Activated CD4-positive, alpha-beta T cell treated with anti-CD3 and anti-CD28 coated beads, Interleukin-2, amount 50 U/mL, for 4 hours (primary cell): Measurements from ENCODE around the gene PACSIN3.
"Not testable (repeated sequence)": the region's sequence is repeated elsewhere in the genome, so short reads cannot be mapped to it uniquely, and the experiment has no call there.

Experiments used
- DNase-seq, 2 experiments: peaks; one replicate each; pipeline ENCODE4 v3.0.0-alpha.2; 2020

Gene PACSIN3

GRCh38 chr11:47191137-47191536 is 4.9 kb upstream of the PACSIN3 start:
- DNase-seq = not testable (repeated sequence)

GRCh38 chr11:47189100-47189834 is 3.0 kb upstream of the PACSIN3 start:
- DNase-seq = no peak

GRCh38 chr11:47188259-47188658 is 2.0 kb upstream of the PACSIN3 start:
- DNase-seq = no peak

GRCh38 chr11:47187723-47188122 is 1.5 kb upstream of the PACSIN3 start:
- no peak for DNase-seq

DNA sequence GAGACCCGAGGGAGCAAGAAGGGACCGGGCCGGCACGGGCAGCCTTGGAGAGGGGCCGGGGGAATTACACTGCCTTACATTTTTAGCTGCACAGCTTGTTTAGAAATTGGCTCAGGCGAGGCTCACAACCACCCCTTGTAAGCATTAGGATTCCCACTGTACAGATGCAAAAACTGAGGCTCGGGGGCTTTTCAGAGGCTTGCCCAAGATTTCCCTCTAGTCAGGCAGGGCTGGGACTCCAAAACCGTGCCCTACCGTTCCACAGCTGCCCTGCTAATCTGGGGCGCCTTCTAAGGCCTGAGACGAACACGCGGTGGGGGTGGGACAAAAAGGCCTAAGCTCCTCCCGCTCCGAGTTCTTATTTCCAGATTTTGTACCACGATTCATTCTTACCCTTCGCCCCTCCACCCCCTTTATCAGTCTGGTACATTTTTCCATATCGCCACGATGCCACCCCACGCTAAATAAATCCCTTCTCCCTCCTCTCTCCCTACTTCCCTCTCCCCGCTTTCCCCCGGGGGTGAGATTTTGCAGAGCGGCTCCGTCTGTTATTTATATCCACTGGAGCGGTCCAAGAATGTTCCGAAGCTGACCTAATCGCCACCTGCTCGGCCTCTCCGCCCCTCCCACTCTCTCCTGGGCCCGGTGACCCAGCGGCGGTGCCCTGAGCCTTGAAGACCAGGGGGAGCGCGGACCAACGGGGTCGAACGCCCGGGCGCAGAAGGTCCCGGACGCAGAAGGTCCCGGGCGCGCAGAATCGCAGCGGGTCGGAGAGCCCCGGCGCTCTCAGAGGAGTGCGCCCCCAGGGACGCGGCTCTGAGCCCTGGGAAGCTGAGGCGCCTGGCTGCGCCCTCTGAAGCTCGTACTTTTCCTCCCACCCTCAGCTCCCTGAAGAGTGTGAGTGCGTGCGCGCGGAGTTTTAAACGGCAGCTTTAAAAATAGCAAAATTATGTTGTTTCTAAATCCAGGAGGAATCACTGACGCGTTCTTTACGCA is 764 bp upstream of the PACSIN3 start:
- DNase-seq = peak; percentile 43 to 56

DNA sequence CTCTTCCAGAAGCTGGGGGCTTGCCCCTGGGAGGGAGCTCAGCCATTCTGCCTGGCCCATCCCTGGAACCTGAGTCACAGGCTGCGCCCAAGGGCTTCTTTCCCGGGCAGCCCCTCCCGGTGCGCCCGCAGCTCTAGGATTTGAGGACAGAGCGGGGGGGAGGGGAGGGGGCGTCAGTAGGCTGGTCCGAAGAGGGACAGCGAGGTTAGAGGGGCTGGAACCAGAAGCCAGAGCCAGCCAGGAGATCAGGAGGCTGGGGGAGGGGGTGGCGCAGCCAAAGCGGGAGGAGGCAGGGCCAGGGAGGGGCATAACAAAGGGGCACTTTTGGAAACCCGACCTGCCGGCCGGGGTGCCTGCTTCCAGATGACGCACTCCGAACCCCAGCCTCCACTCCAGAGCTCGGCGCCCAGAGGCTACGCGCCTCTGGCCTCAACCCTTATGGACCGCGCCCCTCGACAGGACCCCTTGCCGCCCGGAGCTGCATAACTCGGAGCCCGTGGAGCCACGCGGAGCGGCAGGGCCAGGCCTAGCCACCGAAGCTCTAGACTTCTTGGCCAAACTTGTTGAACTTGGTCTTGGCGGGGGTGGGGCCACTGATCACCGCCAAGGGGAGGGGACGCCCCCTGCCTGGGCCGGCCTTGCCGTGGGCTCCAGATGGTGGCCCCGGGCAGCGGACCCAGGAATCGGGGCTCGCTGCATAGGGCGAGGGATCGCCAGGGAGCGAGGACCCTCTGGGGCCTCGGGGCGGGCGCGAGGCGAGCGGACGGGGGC is 744 bp downstream of the PACSIN3 start:
- DNase-seq = no peak

- DNase-seq = no peak
These were observed 1.4 kb downstream of the PACSIN3 start for GRCh38 chr11:47184711-47185304.

DNA sequence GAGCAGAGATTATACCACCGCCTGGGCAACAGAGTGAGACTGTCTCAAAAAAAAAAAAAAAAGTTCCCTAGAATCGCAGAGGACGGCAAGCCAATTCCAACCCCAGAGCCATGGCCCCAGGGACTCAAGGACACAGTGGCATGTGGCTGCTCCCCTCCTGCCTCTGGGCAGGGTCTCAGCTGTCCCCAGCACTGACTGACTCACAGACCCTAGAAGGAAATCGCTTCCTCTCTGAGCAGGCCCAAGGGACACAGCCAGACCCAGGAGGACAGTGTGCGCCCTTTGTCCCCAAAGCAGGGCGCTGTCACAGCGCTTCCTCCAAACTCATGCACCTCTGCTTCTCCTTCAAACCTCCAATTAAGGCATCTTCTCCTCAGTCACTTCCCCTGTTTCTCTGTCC is 2.3 kb downstream of the PACSIN3 start:
- no peak for DNase-seq

- DNase-seq = no peak
These were observed 3.0 kb downstream of the PACSIN3 start for GRCh38 chr11:47183031-47183856.

GRCh38 chr11:47182380-47182779 is 3.9 kb downstream of the PACSIN3 start:
- no peak for DNase-seq

- DNase-seq = no peak
These were observed 5.0 kb downstream of the PACSIN3 start for GRCh38 chr11:47181271-47181670.

DNA sequence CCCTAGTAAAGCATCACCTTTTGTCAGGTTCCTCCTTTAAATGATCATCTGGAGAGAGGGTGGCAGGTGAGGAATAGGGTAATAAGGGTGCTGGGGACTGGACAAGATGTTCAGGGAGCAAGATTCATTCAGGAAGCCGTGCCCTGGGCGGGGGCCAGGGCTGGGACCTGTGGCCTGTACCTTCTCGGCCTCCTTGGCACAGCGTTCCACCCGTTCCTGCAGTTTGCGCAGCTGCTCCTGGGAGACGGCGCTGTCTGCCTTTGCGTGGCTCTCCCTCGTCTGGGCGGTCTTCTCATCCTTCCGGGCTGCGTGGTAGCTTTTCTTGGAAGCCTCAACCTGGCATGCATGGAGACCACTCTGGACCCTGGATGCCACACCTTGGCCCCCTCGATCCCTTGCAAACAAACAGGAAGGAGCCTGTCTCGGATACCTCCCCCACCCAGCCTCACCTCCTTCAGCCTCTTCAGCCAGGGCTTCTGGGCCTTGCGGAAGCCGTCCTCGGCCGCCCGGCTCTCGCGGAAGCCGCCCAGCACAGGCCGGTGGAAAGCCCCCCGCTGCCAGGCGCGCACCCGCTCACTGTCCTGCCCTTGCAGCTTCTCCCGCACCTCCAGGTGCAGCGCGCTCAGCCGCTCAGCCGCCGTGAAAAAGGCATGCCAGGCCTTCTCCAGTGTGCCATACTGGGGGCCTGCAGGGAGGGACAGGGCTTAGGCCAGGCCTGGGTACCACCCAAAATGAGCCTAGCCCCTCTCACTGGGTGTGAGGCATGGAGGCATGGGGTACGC is 6.0 kb downstream of the PACSIN3 start:
- DNase-seq = no peak

GRCh38 chr11:47179655-47179991 is 6.6 kb downstream of the PACSIN3 start:
- peak in 1 of 2 experiments; percentile 35 for DNase-seq

- no peak for DNase-seq
These were observed 7.2 kb downstream of the PACSIN3 start for GRCh38 chr11:47178737-47179654.

DNA sequence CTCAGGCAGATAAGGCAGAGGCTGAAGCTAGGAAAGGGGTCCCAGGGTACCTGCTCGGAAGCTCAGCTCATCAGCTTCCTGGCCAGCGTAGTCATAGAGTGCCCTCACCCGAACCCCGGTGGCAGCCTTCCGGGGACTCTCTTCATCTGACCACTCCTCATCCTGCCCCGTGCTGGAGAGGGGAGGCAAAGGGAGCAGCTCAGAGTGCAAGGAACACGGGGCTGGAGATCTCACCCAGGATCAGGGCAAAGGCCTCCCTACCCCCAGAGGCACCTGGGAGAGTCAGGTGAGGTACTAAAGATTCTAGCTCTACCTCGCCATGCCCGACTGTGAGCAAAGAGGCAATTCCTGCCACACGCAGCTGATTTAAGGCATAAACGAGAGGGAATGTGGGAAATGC is 7.9 kb downstream of the PACSIN3 start:
- DNase-seq = no peak

GRCh38 chr11:47177846-47178245 is 8.4 kb downstream of the PACSIN3 start:
- no peak for DNase-seq

DNA sequence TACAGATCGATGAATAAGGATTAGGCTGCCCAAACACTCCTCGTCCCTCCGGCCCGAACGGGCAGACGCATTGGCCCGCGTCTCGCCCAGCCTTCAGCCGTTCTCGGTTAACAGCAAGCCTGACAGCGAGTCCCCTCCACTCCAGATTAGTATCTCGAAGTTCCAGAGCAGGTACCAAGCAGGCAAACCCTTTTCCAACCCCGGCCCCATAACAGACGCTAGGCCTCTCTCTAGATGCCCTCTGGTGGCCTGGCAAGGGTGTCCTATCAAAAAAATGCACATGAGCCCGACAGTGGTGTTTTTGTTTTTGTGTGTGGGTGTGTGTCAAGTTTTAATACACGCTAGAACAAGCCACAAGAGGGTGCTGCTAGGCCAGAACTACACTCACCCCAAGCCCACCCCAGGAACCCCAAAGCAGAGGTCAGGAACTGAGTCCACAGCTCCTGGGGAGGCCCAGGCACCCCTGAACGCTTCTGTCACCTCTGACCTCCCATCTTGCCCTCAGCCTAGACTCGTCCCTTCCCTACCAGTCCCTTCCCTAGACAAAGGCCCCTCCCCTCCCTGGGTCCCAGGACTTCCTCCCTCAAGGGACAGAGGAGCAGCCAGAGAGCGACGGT is 8.9 kb downstream of the PACSIN3 start:
- DNase-seq = peak; percentile 65 to 70

DNA sequence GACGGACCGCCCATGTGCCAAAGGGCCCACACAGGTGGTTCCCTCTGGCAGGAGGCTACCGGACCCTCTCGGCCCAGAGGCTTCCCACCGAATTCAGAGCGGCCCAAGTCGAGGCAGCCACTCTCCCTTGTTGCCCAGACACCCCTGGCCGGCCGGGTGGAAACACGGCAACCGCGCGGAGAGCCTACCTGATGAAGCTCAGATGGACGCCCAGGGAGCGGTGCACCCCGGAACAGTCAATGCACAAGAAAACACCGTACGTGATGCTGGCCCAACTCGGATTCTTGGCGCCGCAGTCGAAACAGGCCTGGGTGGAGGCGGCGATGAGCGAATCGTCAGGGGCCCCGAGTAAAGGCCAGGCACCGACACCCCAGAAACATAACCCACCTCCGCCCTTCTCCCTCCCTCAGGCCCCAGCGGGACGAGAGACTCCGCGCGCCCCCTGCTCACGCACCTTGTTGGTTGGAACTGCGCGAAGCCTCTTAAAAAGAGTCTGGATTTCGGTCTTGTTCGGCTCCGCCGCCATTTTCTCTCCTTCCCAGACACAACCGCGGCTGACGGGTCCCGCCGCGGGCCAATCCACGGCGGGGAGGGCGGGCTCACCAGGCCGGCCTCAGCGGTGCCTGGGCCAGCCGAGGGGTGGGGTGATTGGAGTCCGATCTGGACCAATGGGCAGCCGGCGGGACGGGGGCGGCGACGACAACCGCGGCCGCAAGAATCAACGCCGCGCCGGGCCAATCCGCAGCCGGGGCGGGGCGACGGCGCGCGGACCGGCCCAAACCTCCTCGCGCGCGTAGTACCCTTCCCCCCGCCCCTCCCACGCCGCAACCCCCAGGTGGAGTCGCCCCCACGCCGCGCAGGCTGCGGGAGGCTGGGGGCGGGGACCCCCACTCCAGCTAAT is 9.7 kb downstream of the PACSIN3 start, which contains the start of gene ARFGAP2:
Gene ARFGAP2 (minus strand): TSS at position 552 of the 901 bp plus-strand sequence. CDS start 26 bp downstream, at position 526.
- DNase-seq = peak; percentile 93 to 94
